Posterior vena cava (tissue), 2 donors: Measurements from ENCODE around the gene PAX6. TPM values are rescaled to one million over a fixed set of nuclear protein-coding genes. Genes with fewer than 3 reads are reported as not detected.
A peak's percentile ranks its signal among the peaks of the same experiment; 100 is the strongest.

ENCODE experiments used
- DNase-seq: peaks from one replicate; pipeline ENCODE4 v3.0.0-alpha.2; 2020; ENCODE audit warnings: low spot score
- intact Hi-C, 2 donors: fragments of 100-400 bp; cut with DNase I; formaldehyde crosslinking; loops; one replicate each; pipeline versions ENCODE4 v1.14.1 to v1.14.2; 2022 to 2023
- total RNA-seq, 2 donors: library from RNA; stranded (reverse); fragmentation: NEBNext Ultra II Directional; extraction: Animal tissue kit (Norgen Biotek cat#: 25700); gene quantifications; one replicate each; pipeline ENCODE4 v1.2.1, GENCODE V29; 2021
- donor health status: DM: yes; HTN: yes; CAD: no.
- donor health status: DM: yes; HTN: yes; CAD: no.

Gene PAX6
- total RNA-seq, 2 donors from 2014 or later = not detected

DNA sequence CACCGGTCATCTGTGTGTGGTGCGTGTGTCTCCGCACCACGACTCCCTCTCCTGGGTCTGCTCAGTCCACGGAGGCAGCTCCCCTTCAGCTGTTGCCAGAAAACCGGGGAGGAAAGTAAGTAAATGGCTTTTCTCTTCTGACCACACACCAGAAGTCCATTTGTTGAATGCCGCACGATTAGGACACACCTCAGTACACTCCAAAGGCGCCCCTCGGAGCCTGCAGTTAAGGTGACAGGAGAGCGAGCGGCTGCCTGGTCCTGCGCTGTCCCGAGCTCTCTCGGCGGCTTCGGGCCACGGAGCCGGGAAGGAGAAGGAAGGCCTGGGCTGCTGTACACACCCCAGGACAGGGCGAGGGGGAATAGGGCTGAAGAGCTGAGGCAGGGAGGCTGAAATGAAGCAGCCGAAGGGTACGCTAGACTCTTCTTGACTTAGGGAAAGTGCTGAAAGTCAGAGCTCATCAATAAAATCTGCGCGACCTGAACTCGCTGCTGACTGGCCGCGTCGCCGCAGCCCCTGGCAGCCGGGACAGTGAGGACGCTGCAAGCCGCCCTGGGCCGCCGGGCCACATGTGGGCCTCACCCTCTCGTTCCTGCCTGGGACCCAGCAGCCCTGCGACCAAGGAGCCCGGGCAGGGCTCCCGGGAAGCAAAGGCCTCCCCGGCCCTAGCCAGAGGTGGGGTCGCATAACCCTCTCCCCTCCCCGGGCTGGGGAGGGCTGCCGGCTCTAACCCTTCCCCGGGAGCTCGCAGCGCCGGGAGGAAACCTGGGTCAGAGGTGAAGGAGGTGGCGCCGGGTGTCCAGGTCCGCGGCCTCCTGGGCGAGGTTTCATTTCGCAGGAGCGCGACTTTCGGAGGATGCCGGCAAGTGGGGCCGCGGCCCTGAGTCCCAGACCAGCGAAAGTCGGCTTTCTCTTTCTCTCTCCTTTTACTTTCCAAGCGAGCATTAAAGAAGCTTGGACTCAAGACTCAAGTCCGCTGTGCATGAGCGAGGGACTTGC lies 1.6 kb upstream of the PAX6 start:
- intact Hi-C loops = no loop called here
- DNase-seq = no peak

- intact Hi-C loops = no loop called here
- DNase-seq = peak; percentile 84
Measured at GRCh38 chr11:31809857-31810778, 1.0 kb downstream of the PAX6 start.

- no peak for DNase-seq
- intact Hi-C loops = no loop called here
Measured at GRCh38 chr11:31809541-31809856, 1.6 kb downstream of the PAX6 start.

DNA sequence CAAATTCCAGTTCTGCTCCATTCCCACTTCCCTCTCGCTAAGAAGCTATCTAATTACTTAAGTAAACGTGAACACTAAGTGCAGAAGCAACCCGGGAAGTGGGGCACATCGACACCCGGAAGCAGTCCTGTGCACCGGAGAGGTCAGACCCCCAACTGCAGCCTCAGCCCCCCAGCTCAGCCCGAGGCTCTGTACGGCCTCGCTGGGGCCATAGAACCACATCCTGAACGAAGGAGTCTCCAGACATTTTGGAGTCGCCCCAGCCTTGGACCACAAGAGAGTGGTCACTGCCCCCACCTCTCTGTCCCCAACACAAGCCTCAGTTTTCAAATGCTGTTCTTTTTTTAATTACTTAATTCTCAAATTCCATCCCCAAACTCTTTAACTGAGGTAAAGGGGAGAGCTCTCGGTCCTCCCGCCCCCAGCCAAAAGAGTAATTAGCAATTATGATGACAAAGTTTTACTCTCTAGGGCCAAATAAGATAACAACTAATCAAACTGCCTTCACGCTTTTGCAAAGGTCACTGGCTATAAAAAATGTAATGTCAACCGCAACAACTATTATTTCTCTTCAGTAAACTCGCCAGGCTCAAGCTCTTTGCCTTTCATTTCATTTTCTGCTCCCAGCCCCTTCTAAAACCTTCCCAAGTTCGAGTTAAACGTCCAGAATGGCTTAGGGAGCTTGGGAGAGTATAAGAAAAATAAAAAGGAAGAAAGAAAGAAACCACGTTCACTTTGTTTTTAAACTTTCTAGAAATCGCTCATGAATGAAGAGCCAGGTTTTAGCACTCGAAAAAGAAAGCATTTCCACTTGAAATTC lies 2.2 kb downstream of the PAX6 start:
- intact Hi-C loops = no loop called here
- no peak for DNase-seq

DNA sequence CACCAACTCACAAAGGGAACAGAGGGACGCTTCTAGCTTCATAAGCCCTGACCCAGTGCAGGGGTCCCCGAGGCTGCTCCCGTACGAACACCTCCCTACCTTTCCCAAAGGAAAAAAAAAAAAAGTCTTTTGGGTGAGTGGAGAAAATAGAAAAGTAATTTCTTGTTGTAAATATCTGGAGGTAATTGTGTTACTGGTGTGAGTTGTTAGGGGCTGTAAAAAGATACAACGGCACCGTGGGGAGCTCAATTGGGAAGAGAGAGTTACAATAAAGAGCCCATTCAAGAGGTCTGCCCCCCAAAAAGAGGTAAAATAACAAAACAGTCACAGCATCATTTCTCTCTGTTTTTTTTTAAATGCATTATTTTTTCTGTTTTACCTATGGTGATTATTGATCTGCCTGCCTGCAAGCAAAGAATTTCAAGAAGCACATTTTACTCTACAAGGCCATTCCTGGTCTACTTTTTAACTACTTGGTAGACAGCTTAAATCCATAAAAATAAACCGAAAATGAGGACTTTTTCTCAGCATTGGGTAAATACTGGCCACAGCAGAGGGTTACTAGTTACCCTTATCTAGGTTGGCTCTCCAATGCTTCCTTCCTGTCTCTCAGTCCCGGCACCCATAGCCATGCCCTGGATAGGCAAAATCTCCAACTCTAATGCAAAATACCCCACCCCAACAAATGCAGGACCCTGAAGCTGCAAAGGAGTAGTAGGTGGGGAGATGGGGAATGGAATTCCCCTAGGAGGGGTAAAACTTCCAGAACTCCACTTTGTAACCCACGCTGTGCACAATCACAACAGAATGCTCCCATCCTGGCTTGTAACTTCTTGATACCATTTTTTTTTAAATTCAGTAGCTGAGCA lies 3.1 kb downstream of the PAX6 start:
- DNase-seq = no peak
- intact Hi-C loops = no loop called here

DNA sequence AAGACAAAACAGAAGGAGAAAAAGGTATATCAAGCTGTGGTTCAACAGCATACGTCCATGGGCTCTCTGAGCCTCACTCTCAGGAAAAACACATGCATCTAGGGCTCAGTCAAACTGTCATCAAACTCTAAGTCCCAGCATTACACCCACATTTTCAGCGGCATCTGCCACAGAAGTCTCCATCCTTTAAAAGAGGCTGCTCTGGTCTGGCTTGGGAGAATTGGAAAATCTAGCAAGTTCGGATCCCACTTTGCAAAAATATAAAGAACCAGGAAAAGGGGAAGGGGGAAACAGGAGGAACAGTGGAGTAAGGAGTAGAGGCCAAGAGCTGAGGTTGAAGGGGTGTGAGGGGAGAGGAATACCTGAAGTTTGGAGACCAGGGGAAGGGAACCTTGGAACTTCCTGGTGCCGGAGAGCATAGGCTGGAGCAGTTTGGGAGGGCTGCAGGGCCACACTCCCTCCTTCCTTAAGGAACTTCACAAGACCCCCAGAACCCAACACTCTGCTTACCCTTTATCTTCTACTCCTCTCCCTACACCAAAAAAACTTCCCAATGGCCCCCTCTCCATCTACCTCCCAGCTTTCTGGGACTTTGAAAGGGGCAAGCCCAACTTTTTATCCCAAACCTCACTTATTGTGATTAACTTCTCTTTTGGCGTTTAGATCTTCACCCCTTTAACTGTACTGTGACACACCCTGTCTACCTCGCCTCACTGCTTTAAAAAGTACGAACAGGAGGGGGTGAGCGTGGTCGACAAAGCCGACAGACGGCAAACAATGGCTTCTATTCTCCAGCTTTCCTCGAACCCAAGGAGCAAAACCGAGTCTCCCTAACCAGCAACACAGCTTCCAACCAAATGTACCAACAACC lies 4.0 kb downstream of the PAX6 start:
- DNase-seq = no peak
- intact Hi-C loops = no loop called here

- intact Hi-C loops = no loop called here
- no peak for DNase-seq
Measured at GRCh38 chr11:31806186-31806927, 4.8 kb downstream of the PAX6 start.

DNA sequence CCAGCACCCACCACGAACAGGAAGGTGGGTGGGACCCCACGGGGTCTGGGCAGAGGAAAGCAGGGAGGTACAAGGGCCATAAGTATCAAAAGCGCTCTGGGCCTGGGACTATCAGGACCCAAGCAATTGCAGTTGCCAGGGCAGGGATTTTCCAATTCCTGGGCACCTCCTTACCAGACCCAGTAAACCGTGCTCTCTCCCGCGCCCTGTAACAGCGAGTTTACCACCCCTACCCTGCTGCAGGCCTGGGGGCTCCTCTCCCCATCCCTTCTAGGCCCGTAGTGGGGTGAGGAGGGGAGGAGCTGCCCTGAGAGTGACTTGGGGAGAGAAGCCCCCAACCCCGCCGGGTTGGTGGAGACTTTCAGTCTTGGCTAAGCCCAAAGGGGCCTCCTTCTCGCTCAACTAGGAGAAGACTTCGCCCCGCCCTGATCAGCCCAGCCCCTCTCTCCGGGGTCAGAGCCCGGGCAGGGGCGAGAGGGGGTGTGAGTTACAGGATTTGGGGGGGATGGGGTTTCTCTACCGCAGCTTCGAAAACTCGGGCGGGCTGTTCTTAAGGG lies 5.4 kb downstream of the PAX6 start:
- intact Hi-C loops = no loop called here
- no peak for DNase-seq

GRCh38 chr11:31805037-31805628 lies 6.0 kb downstream of the PAX6 start:
- DNase-seq = no peak
- intact Hi-C loops = no loop called here

DNA sequence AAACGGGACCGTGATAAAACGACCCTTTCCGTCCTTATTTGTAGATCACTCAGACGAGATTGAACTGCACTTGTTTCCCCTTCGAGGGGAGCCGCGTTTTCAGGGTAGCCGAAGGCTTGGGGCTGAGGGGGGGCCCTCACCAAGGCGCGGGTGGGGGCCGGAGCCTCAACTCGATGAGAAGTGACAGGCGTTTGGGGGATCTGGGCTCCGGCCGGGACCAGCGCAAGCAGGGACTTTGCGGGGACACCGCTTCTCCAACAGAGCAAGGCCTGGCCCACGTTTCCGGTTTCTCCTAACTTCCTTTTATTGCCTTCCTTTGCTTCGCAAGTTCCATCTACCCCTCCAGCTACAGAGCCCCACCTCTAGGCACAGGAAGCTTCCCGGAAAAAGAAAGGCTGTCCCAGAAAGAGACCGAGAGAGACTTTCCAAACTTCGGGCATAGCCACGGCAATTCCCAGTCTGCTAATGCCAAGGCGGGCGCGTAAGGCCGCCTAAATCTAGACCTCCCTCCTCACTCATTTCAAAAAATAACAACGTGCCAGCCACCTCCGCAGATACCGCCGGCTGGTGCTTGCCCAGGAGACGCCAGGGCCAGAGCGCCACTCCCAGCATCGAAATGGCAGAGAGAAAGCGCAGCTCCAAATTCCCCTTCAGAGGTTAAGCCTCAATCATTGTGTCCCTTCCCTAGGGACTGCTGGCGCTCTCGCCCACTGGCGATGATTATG lies 6.6 kb downstream of the PAX6 start:
- no peak for DNase-seq
- intact Hi-C loops = no loop called here

DNA sequence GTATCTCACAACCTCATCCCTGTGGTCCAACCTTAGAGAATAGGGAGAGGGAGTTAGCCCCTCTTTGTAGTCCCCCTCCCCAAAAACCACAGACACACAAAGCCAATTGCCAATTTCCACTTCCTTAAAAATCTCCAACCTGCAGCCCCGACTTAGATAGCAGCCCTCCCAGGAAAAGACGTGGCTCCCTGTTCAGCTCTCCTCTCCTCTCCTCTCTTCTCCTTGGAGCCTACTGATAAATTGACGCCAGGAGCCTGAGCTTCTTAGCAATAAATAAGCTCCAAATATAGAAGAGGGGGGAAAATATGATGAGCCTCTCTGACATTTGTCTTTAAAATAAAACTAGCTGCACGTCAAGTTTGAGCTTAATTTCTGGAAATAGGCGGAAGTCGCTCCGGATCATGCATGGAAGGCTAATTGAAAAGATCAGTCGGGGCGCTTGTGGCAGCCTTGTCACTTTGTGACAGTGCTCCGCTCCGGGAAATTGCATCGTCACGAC lies 7.3 kb downstream of the PAX6 start:
- intact Hi-C loops = no loop called here
- no peak for DNase-seq

GRCh38 chr11:31802990-31803812 lies 7.9 kb downstream of the PAX6 start:
- intact Hi-C loops = no loop called here
- no peak for DNase-seq

DNA sequence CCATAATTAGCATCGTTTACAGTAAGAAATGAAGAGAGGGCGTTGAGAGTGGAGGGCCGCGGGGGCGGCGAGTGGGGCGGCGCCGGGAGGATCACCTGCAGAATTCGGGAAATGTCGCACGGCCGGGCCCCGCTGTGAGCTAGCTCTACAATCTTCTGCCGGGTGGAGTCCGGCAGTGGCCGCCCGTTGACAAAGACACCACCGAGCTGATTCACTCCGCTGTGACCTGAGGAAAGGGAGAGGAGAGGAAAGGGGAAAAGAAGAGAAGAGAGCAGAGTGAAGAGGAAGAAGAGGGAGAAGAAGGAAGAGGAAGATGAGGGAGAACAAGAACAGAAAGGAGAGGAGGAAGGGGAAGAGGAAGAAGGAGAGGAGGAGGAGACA lies 8.5 kb downstream of the PAX6 start:
- no peak for DNase-seq
- intact Hi-C loops = no loop called here

GRCh38 chr11:31802000-31802551 lies 9.0 kb downstream of the PAX6 start:
- intact Hi-C loops = no loop called here
- DNase-seq = no peak
